Measurements from ENCODE around the gene S100A14.

The S100A14 gene

DNA sequence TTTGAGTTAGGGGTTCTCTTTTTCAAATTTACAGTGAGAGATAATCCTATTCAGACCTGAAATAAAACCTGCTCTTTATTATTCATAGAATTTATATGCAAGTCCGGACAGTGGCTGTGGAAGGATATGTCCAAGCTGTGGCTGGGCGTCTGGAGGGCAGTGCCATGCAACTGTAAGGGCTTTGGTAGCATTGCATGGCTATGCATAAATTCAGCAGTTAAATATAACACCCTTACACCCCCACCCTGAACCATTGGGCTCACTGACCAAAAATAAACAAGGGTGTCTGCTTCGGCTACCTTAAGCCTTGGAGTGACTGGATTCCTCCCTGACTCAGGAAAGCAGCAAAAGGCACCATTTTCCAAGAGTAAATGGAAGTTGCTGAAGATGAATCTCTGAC is 23.2 kb upstream of the S100A14 start:
- no peak for DNase-seq (ENCODE audit: low read depth)
- H3K4me3 ChIP-seq (ENCODE audit: low read length), result no peak overlapping the region
- TF ChIP-seq, protein P1, sequence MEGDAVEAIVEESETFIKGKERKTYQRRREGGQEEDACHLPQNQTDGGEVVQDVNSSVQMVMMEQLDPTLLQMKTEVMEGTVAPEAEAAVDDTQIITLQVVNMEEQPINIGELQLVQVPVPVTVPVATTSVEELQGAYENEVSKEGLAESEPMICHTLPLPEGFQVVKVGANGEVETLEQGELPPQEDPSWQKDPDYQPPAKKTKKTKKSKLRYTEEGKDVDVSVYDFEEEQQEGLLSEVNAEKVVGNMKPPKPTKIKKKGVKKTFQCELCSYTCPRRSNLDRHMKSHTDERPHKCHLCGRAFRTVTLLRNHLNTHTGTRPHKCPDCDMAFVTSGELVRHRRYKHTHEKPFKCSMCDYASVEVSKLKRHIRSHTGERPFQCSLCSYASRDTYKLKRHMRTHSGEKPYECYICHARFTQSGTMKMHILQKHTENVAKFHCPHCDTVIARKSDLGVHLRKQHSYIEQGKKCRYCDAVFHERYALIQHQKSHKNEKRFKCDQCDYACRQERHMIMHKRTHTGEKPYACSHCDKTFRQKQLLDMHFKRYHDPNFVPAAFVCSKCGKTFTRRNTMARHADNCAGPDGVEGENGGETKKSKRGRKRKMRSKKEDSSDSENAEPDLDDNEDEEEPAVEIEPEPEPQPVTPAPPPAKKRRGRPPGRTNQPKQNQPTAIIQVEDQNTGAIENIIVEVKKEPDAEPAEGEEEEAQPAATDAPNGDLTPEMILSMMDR (conservative IDR thresholded peaks at IDR 0.05; ENCODE audit: low read depth, low read length), result no peak

DNA sequence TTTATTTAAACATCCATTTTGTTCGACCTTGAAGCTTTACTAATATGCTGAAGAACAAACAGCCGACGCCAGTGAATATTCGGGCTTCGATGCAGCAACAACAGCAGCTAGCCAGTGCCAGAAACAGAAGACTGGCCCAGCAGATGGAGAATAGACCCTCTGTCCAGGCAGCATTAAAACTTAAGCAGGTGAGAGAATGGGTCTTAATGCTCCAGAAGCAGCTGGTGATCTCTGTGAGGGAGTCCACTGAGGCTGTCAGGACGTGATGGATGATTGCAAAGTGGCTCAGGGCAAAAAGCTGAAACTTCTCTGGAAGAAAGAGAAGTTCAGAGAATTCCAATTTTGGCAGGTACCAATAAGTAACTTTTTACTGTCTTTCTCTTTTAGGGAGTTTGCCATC is 22.1 kb upstream of the S100A14 start:
- no peak for DNase-seq (ENCODE audit: low read depth)
- no peak overlapping the region for H3K4me3 ChIP-seq (ENCODE audit: low read length)
- TF ChIP-seq, protein P1 (conservative IDR thresholded peaks at IDR 0.05; ENCODE audit: low read depth, low read length), result no peak

DNA sequence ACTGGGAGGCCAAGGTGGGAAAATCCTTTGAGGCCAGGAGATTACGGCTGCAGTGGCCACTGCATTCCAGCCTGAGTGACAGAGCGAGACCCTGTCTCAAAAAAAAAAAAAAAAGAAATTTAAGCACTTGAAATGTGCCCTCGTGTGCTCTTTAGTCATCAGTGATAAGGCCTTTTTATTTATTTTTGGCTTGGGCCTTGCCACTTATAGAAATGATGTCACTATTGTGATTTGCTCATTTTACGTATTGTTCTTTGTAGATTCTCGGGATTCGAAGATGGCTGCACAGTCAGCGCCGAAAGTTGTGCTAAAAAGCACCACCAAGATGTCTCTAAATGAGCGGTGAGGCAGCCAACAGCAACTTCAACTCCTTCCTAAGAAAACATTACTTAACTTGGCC is 20.2 kb upstream of the S100A14 start:
- H3K4me3 ChIP-seq (ENCODE audit: low read length), result no peak overlapping the region
- DNase-seq (ENCODE audit: low read depth), result no peak
- TF ChIP-seq, protein P1 (conservative IDR thresholded peaks at IDR 0.05; ENCODE audit: low read depth, low read length), result no peak

DNA sequence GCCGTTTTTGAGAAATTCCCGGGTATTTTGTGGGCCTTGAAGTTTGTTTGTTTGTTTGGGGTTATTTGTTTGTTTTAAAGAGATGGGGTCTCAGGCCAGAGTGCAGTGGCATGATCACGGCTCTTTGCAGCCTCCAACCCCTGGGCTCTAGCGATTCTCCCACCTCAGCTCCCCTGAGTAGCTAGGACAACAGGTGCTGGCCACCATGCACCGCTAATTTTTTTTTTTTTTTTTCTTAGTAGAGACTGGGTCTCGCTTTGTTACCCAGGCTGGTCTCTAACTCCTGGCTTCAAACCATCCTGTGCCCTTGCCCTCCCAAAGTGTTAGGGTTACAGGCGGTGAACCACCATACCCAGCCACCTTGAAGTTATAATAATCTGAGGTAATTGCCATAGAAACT is 19.7 kb upstream of the S100A14 start:
- TF ChIP-seq, protein P1 (conservative IDR thresholded peaks at IDR 0.05; ENCODE audit: low read depth, low read length), result no peak
- no peak for DNase-seq (ENCODE audit: low read depth)
- H3K4me3 ChIP-seq (ENCODE audit: low read length), result peak overlapping the region; percentile 6

DNA sequence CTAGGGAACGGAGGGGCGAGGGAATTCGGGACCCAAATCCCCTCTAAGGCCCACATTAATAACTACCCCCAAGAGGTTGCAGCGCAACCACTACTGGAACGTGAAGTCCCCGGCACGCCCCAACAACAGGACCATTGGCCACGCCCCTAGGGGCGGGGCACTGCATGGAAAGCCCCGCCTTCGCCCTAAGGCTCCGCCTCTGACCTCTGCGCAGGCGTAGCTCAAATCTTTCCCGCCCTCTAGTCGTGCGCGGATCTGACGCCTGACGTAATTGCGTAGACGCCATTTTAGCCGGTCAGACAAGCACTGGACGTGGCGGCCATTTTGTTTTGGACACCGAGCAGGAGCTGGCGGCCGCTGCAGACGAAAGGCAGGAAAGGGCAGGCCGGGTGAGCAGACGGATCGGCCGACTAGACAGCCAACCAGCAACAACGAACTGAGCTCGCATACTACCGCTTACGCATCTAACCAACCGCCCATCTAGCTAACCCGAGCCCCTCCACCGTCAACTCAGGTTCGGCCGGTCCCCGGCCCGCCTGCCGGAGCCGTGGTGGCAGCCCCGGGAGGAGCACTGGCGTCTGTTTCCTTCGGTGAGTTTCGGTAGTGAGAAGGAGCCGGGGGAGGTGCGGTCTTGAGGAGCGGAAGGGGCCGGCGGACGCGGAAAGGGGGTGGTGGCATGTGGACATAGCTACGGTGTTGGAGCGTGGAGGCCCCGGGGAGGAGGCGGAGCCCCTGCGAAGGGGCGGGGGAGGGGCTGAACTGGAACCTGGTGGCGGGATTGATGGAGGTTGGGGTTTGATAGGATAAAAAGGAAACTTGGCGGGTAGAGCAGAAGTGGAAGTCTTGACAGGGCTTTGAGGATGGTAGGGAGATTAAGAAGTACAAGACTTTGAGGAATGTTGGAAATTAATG is 17.9 kb upstream of the S100A14 start, which contains the start of gene CHTOP:
Gene CHTOP, plus strand, starts transcription at position 313 of the 912 bp plus-strand sequence. CDS start 2,523 bp downstream, outside the sequence.
- peak; percentile 96 for DNase-seq (ENCODE audit: low read depth)
- peak within 1 kb of the TSS; percentile 71 for H3K4me3 ChIP-seq (ENCODE audit: low read length)
- TF ChIP-seq, protein P1 (conservative IDR thresholded peaks at IDR 0.05; ENCODE audit: low read depth, low read length), result no peak

DNA sequence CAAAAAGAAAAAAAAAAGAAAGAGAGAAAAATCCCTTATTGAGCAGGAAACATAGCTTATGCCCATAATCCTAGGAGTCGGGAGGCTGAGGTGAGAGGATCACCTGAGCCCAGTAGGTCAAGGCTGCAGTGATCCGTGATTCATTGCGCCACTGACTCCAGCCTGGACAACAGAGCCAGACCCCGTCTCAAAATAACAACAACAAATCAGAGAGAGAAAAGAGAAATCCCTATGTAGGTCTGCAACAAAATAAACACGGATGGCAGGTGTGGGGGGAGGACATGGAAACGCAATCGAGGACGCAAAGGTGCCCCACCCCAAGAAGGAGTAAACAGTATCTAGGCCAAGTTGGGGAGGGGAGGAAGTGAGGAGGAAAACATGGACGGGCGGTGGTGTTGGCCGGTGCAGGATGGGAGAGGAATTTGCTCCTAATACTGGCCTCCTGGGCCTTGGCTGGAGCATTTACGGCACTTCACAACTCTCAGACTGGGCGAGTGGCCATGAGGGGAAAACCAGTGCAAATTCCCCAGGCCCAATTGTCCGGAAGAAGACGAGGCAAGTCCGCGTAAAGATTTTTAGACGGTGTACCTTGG is 17.1 kb upstream of the S100A14 start:
- no peak for DNase-seq (ENCODE audit: low read depth)
- peak overlapping the region; percentile 71 for H3K4me3 ChIP-seq (ENCODE audit: low read length)

More for the DNA sequence above, 17.1 kb upstream of the S100A14 start:
- TF ChIP-seq, protein P1 (conservative IDR thresholded peaks at IDR 0.05; ENCODE audit: low read depth, low read length), result no peak
